Smooth muscle cell (in vitro differentiated cells): ENCODE measurements around the gene ZCCHC4. TPM values are rescaled to one million over a fixed set of nuclear protein-coding genes. Genes with fewer than 3 reads are reported as not detected.

Source experiments
- DNase-seq: peaks from one replicate; lab custom pipeline; 2025; ENCODE audit not compliant: unreplicated experiment; lab: John Stamatoyannopoulos, UW
- H2AFZ ChIP-seq: fragments of 200-600 bp; sonication (generic); 2 replicates; pipeline ENCODE4 v1.6.0; 2016; ENCODE audit warnings: antibody characterized with exemption, low read depth, mild to moderate bottlenecking
- H3F3A ChIP-seq: fragments of 200-600 bp; sonication (generic); 2 replicates; pipeline ENCODE4 v1.6.0; 2017; ENCODE audit warnings: antibody characterized with exemption, low read depth
- H3K27ac ChIP-seq: fragments of 200-600 bp; sonication (generic); 2 replicates; pipeline ENCODE4 v1.5.1; 2016; ENCODE audit warnings: low read depth, mild to moderate bottlenecking
- H3K27me3 ChIP-seq: fragments of 200-600 bp; sonication (generic); 2 replicates; pipeline ENCODE4 v1.6.1; 2016; ENCODE audit warnings: low read depth, mild to moderate bottlenecking
- H3K36me3 ChIP-seq: fragments of 200-600 bp; sonication (generic); 2 replicates; pipeline ENCODE4 v1.5.1; 2016; ENCODE audit warnings: low read depth
- H3K4me1 ChIP-seq: fragments of 200-600 bp; sonication (generic); 2 replicates; pipeline ENCODE4 v1.5.1; 2016; ENCODE audit warnings: low read depth
- H3K4me2 ChIP-seq: fragments of 200-600 bp; sonication (generic); 2 replicates; pipeline ENCODE4 v1.6.0; 2016; ENCODE audit warnings: mild to moderate bottlenecking
- H3K4me3 ChIP-seq: fragments of 200-600 bp; sonication (generic); 2 replicates; pipeline ENCODE4 v1.5.1; 2016; ENCODE audit warnings: mild to moderate bottlenecking
- H3K79me2 ChIP-seq: fragments of 200-600 bp; sonication (generic); 2 replicates; pipeline ENCODE4 v1.6.0; 2016; ENCODE audit warnings: low read depth, mild to moderate bottlenecking
- H3K9ac ChIP-seq: fragments of 200-600 bp; sonication (generic); 2 replicates; pipeline ENCODE4 v1.6.0; 2016; ENCODE audit warnings: low read depth
- H3K9me3 ChIP-seq: fragments of 200-600 bp; sonication (generic); replicated peaks from 2 replicates; pipeline ENCODE4 v1.5.1; 2016; ENCODE audit warnings: low read depth
- H4K20me1 ChIP-seq: fragments of 200-600 bp; sonication (generic); 2 replicates; pipeline ENCODE4 v1.6.0; 2016; ENCODE audit warnings: low read depth
- CTCF ChIP-seq: fragments of 200-600 bp; sonication (generic); IDR thresholded peaks from 2 replicates; pipeline ENCODE4 v1.5.1; 2017; ENCODE audit warnings: borderline replicate concordance, mild to moderate bottlenecking, antibody characterized with exemption; ENCODE audit not compliant: insufficient read depth, poor library complexity, severe bottlenecking
- WGBS: methylation state at CpG from one replicate; pipeline ENCODE4 v1.1.7; 2016; ENCODE audit warnings: low lambda C conversion rate; 5-methylcytosine and 5-hydroxymethylcytosine counted together
- polyA plus RNA-seq: library from polyadenylated mRNA; unstranded; fragments of >200 nt; fragmentation: Nextera tagmentation; extraction: Ambion mirVana; gene quantifications from 2 replicates; pipeline ENCODE4 v1.2.1, GENCODE V29; 2016
- total RNA-seq: library from RNA; depleted of rRNA; stranded (reverse); fragments of >200 nt; gene quantifications from 2 replicates; pipeline ENCODE4 v1.2.3, GENCODE V29; 2014

The ZCCHC4 gene
- total and polyA plus RNA-seq, 2 experiments from 2014 or later = 11.9 to 14.1 TPM

GRCh38 chr4:25376754-25377571 lies 64.4 kb downstream of the ZCCHC4 start, which contains the start of gene ANAPC4:
ANAPC4 (plus strand) TSS chr4:25377263; CDS start chr4:25377428, 165 bp downstream.
- H3K9me3 ChIP-seq = no peaks in the 10 kb centered on the region
- WGBS = 2% methylated on average over 44 of the region's 74 CpGs
- peaks cover 8% of the 10 kb centered on the region for H3K4me1 ChIP-seq
- no peak within 1 kb of the TSS for H3K27ac ChIP-seq
- DNase-seq = peak; percentile 59
- peak within 1 kb of the TSS; percentile 64 for H3K9ac ChIP-seq
- H3K27me3 ChIP-seq = no peaks in the 10 kb centered on the region
- H3K79me2 ChIP-seq = peaks cover 16% of the 10 kb centered on the region
- no peaks in the 10 kb centered on the region for H4K20me1 ChIP-seq
- H3K36me3 ChIP-seq = peaks cover 5% of the 10 kb centered on the region
- no peak for TF ChIP-seq CTCF
- H3K4me2 ChIP-seq = peak within 1 kb of the TSS; percentile 100
- peak within 1 kb of the TSS; percentile 95 for H3K4me3 ChIP-seq
- H3F3A ChIP-seq = peaks cover 10% of the 10 kb centered on the region
- H2AFZ ChIP-seq = peak within 1 kb of the TSS; percentile 97

DNA sequence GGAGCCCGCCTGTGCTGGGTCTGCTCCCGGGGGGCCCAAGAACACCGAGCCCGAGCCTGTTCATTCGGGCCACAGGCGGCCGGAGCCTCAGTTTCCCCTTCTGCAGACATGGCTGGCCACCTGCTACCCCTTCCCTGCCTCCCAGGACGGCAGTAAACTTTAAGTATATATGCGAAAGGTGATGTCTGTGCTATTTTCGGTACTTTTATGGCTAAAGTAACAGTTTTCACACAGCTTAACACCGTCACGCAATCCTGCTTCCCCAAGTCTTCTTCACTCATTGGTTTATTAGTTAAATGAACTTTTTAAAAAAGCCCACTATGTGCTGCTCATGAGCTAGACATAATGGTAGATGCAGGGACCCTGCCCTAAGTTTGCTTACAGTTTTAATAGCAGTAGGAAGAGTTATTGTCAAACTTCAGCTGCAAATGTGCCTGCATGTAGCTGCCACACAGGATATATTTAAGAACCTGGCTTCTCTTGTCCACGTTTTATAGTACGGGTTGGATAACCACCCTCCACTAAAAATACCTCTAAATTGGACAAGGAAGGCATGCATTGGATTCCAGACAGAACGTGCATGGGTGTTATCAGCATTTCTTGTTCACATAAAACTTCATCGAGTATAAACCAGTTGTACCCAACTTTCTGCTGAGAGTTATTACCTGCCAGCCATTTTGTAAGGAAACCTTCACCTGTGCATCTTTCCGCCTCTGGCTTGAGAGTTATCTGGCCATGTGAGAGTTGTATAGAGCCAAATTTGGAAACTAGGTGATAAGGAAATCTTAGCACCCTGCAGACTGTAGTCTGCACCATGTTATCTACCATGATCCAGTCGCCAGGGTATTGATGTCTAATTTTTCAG lies 65.2 kb downstream of the ZCCHC4 start:
- DNase-seq = no peak
- no peak overlapping the region for H3K27ac ChIP-seq

DNA sequence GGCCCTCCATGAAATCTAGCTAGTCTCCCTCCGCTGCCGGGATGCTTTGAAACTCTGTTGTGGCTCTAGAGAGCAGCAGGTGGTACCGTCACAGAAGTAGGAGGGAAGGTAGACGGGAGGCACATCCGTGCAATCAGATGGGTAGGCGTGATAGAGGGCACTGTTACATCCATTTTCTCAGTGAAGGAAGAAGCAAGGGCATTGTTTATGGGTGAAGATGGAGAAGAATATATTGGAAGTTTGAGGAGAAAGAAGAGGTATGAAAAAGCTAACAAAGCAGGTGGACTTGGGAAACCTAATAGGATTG lies 65.8 kb downstream of the ZCCHC4 start:
- no peak for TF ChIP-seq CTCF

More for the DNA sequence above, 65.2 kb downstream of the ZCCHC4 start:
- Histone ChIP-seq H2AFZ (peak overlapping the region; percentile 97), H3F3A (peaks cover 10% of the 10 kb centered on the region), H3K9ac (peak overlapping the region; percentile 64), H4K20me1 (no peaks in the 10 kb centered on the region), H3K79me2 (peaks cover 16% of the 10 kb centered on the region), H3K9me3 (no peaks in the 10 kb centered on the region), H3K4me3 (peak overlapping the region; percentile 95), H3K36me3 (peaks cover 5% of the 10 kb centered on the region), H3K27me3 (no peaks in the 10 kb centered on the region), H3K4me1 (peaks cover 8% of the 10 kb centered on the region), H3K4me2 (peak overlapping the region; percentile 100)
- no peak for TF ChIP-seq CTCF
- 19% methylated on average over 18 of the region's 18 CpGs for WGBS

More for the DNA sequence above, 65.8 kb downstream of the ZCCHC4 start:
- peaks cover 16% of the 10 kb centered on the region for H3K79me2 ChIP-seq
- no peaks in the 10 kb centered on the region for H3K9me3 ChIP-seq
- H3K4me3 ChIP-seq = peak overlapping the region; percentile 95
- no peak overlapping the region for H2AFZ ChIP-seq
- peaks cover 10% of the 10 kb centered on the region for H3F3A ChIP-seq
- peak overlapping the region; percentile 100 for H3K4me2 ChIP-seq
- DNase-seq = no peak
- peaks cover 5% of the 10 kb centered on the region for H3K36me3 ChIP-seq
- 77% methylated on average over 6 of the region's 6 CpGs for WGBS
- no peak overlapping the region for H3K9ac ChIP-seq
- no peak overlapping the region for H3K27ac ChIP-seq
- no peaks in the 10 kb centered on the region for H4K20me1 ChIP-seq
- H3K27me3 ChIP-seq = no peaks in the 10 kb centered on the region
- peaks cover 8% of the 10 kb centered on the region for H3K4me1 ChIP-seq
